ENCODE results near the gene CCDC188.

DNA sequence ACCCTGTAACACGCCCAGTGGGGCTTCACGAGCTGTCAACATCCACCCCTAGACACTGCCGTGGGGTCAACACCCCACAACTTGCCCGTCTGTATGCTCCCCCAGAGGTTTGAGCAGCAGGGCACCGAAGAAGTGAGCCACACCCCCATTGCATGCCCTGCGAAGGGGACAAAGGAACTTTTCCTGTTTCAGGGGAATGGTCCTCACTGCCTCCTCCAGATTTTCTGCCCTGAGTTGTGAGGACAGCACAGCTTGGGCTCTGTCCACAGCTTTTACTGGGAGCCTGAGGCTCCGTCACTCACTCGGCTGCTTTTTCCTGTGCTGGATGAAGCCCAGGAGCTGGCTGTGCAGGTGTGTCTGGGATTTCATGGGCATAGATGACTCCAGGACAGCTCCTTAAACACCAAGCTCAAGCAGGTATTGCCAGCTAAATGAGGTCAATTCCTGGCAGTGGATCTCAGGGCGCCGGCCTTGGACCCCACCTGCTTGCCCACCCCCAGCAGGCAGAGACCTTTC, 40.2 kb upstream of the CCDC188 start:
- TF ChIP-seq GATA2 (IDR thresholded peaks at IDR 0.05; ENCODE audit: low read depth, low read length), result no peak
- no peak for TF ChIP-seq GATA3 (IDR thresholded peaks at IDR 0.05; ENCODE audit: low read depth, low read length)
